Measurements from ENCODE around the gene ABO.

DNA sequence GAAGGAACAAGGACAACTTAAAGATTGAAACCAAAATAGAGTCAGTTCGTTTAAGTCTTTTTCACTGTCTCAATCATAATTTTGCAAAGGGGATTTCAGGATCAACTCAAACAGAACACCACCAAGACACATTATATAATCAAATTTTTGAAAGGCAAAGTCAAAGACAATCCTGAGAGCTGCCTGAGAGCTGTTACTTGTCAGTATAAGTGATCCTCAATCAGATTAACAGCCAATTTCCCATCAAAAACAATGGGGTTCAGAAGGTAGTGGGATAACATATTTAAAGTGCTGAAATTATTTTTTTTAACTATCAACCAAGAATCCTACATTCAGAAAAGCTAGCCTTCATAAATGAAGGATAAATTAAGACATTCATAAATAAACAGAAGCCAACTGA is 19.3 kb upstream of the ABO start:
- no peak for TF ChIP-seq POLR2AphosphoS5 (IDR thresholded peaks at IDR 0.05)
- no peak for TF ChIP-seq CTCF (IDR thresholded peaks at IDR 0.05)
- no peak for TF ChIP-seq POLR2A (IDR thresholded peaks at IDR 0.05)
- TF ChIP-seq EP300 (IDR thresholded peaks at IDR 0.05): no peak

Data from suprapubic skin (tissue), 4 donors.